HG02970 (cell line): ENCODE measurements around the gene ZBTB3.
"Not testable (repeated sequence)": the region's sequence is repeated elsewhere in the genome, so short reads cannot be mapped to it uniquely, and the experiment has no call there.

Experiments
- ATAC-seq: cut with Tn5 transposase; IDR thresholded peaks from one replicate; pipeline ENCODE4 v1.9.1; 2021; ENCODE audit warnings: mild to moderate bottlenecking, moderate library complexity, moderate number of reproducible peaks; ENCODE audit not compliant: unreplicated experiment, low FRiP score

ZBTB3 gene

DNA sequence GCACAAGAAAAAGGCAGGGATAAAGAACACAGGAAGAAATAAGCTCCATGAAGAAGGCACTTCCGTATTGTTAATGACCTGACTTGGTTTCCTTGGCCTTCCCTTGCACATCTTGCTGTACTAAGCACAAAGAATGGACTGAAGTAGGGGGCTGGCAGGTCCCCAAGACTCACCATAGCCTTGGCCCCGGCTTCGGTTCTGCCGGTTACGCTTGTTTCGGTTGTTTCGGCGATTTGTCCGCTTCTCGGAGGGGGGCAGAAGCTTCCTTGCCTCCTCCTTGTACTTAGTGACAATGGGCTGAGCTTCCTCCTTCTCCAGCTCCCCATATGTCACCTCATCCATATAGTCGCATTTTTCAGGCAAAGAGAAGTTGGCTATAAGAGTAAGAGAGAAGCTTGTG, 37.1 kb downstream of the ZBTB3 start:
- ATAC-seq, result no peak

DNA sequence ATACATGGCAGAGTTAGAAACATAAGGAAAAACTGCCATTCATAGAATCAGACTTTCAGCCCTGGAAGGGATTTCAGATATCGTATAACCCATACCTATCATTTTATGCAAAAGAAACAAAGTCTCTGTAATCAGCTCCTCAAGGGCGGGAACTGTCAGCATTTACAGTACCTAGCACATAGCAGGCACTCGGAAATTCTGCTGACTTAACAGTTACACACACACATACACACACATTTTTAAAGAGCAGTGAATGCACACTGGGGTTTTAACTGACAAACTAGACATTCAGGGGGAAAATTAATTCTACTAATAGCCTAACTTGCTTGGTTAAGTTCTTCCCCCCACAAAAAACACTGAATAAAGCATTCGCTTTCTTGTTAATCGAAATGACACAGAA, 37.8 kb downstream of the ZBTB3 start:
- ATAC-seq, result no peak

DNA sequence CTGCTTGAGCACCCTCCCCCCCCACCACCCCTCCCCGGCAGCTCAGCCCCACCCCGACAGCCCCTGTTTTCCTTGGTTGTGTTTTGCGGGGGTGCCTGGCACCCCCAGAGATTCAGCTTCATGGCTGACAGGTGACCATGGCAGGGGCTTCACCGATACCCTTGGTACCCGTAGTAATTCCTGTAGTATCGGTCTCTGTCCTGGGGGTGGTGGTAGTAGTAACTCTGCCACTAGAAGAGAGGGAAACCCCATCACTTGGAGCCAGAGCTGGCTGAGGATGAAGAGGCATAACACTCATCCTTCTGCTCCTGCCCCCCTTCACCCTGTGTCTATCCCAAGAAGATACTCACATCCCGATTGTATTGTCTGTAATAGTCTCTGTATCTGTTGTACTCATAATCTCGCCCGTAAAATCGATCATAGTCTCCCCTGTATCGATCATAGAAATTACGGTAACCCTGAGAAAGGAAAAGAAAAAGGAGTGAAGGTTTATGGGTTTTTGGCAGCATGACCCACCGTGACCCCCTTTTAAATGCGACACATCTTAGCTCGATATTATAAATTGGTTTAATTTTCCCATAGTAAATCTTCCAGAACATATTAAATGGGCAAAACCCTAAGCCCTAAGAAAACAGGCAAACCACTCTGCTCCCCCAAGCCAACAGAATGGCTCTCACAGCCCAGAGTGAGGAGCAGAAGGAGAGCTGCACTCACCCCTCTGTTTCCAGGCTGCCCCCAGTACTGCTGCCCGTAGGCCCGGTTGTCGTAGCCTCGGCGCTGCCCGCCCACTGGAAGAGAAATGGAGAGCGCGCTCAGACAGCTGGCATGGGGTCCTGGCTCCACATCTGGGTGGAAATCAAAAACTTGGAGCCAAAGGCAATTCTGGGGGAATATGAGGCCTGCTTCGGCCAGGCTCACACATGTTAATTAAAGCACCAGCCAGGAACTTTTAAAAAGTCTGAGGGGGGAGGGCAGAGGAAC, 38.5 kb downstream of the ZBTB3 start:
- ATAC-seq, result no peak

DNA sequence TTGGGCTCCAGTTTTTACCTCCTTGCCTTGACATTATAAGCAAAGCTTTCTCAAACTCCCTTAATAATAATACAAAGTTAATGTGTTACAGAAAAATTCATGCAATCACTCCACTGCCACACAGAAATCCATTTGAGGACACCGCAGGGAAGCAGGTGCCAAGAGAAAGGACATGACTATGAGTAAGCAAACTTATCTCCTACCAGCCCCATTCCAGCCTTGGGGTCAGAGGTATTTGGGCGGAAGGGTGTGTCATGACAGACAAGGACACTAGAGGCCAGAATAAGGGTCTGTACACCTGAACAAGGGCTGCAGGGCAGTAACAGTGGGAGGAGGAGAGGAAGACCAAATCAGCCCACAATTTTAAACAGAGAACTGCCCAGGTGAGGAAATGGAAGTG, 40.6 kb downstream of the ZBTB3 start:
- ATAC-seq, result no peak

DNA sequence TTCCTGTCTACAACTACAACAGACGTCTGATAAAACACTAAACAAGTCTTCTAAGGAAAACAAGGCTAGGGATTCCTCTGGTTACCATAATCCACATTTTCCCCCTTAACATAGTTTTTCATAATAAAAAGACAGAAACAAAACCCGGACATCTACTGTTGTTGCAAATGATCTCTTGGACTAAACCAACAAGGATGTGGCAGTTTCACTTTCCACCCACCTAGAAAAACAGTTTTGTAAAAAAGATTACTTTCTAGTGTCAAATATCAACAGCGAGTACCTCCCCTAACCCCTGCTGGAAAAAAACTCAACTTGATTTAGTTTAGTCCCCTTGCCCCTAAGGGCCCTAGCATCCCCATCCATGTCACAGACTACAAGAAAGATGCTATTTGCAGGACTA, 41.1 kb downstream of the ZBTB3 start:
- no peak for ATAC-seq

DNA sequence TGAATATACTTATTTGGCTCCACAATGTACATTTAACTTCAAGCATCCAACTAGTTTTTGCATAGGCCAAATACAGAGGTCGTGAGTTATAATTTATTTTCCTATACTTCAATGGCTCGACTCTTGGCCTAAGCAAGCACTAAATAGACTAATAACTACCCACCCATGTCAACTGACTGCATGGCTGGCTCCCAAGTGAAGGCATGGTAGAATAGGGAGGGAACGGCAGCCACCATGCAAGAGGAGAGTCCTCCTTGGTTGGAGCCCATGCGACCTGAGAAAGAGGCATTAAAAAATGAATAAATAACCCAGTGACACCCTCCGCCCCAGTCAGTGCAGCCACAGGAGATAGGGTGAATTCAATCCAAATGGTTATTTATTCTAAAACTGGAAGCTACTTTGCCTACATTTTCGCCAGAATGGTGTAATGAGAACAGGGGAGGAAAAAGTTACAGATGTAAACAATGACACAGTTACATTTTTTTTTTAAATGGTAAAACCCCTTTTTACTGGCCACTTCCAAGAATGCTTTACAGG, 41.6 kb downstream of the ZBTB3 start:
- no peak for ATAC-seq

DNA sequence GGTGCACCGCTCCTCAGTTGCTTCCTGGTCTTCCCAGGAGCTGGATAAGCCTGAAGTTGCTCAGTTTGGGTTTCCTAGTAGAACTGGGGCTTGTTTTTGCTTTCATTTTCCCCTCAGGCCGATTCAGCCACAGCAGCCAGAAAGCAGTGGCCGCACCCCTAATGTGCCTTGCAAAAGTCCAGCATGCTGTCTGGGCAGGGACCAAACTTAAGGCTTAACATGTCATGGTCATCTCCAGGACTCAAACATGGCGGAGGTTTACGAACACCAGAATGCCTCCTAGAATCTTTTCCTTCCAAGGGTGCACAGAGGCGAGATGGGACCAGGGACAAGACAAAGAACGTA, 44.0 kb downstream of the ZBTB3 start:
- ATAC-seq, result no peak

DNA sequence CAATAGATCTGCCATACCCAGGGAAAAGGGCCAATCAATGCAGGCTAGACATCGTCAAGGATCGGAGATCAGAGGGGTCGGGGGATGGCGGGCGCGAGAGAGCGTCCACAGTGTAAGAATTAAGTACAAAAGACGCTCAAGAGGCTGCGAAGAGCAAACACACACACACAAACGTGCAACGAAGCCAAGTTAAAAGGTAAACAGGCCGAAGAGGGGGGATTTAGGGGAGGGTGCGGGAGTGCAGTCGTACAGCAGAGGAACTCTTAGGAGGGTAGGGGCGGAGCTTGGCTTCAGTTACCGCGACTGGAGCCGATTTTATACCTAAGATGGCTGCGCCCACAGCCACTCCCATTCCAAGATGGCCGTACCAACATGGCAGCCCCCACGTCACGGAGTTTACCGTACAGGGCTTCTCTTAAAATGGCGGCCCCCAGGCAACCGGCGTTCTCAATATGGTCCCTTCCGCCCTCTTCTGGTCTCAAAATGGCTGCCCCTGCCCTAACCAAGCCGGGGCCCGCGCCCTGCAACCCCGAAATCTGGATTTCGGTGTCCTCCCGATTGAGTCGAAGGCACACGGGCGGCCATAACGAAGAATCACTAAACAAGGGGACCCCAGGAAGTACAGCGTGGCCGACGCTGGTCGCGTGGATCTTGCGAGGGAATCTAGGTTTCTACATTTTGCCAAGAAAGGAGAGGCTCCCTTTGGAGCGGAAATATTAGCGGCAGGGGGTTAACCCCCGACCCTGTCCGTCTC, 44.5 kb downstream of the ZBTB3 start:
- peak; percentile 74 for ATAC-seq

DNA sequence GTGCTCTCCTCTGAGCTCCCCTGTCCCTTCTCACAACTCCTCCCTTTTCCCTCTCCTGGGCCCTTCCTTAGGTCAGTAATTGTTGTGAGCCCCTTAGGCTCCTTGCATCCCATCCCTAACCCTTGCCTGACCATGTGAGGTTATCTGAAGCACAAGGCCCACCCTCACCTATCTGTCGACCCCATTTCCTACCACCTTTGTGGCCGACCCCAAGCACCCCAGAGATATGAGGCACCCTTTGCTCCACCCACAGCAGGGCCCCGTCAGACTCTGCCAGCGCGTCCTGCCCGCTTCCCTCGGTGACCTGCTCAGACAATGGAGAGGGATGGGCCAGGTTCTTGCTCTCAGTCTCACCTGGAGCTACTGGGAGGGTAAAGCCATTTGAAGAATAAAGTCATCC, 45.2 kb downstream of the ZBTB3 start:
- ATAC-seq, result no peak

DNA sequence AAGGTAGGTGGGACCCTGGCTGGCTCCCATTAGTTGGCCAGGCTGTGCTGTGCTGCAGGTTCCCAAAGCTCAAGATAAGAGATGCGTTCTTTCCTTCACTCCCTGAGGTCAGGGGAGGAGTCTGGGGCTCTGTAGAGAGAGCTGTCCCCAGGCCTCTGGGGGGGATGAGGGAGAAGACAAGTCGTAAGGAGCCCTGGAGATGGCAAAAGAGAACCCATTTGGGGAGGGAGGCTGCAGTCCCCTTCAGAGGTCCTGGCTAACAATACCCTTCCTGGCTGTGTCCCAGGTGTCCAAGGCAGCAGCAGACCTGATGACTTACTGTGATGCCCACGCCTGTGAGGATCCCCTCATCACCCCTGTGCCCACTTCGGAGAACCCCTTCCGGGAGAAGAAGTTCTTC, 45.6 kb downstream of the ZBTB3 start:
- no peak for ATAC-seq

DNA sequence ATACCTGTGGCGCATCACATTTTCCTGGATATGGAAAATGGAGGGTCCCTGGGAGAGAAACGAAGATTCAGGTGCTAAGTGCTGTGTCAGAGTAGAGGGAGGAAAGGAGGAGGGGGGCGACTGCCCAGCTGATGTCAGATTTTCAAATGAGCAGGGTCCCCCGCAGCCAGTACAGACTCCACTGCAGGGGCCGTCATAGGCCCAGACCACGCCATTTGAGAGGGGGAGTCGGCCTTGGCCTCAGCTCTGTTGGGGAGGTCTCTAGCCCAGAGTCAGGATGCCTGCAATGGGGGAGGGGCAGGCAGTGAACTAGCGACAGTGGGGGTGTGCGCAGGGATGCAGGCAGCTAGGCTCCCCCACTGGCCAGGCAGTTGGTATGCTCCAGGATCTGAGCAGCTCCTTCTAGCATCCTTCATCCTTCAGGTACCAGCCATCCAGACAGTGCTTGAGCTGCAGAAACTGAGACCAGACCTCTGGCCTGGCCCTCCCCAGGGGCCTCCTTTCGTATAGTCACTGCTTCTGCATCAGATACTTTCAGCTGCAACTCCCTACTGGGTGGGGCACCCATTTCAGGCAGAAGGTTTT, 46.6 kb downstream of the ZBTB3 start, which contains the start of the genes BSCL2 and GNG3:
BSCL2 (minus strand) TSS at position 148 of the 585 bp plus-strand sequence. CDS start 229 bp downstream, outside the sequence.
GNG3 (plus strand) TSS at position 400 of the 585 bp plus-strand sequence. CDS start 620 bp downstream, outside the sequence.
- no peak for ATAC-seq

DNA sequence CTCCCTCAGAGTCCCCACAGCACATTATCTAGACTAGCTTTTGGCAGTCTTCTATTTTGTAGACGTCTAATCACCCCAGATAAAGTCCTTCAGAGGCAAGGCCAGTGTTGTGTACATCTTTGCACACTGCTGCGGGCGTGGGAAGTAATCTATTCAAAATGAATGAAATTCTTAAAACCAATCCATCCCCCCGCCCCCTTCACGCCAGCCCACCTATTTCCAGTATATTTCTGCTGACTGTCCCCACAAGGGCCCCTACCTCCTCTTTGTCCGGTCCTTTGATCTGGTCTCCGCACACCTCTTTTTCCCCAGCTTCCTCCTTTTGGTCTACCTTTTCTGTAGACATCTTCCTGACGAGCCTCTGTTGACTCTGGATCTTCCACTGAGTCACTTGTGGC, 47.1 kb downstream of the ZBTB3 start:
- ATAC-seq, result no peak

DNA sequence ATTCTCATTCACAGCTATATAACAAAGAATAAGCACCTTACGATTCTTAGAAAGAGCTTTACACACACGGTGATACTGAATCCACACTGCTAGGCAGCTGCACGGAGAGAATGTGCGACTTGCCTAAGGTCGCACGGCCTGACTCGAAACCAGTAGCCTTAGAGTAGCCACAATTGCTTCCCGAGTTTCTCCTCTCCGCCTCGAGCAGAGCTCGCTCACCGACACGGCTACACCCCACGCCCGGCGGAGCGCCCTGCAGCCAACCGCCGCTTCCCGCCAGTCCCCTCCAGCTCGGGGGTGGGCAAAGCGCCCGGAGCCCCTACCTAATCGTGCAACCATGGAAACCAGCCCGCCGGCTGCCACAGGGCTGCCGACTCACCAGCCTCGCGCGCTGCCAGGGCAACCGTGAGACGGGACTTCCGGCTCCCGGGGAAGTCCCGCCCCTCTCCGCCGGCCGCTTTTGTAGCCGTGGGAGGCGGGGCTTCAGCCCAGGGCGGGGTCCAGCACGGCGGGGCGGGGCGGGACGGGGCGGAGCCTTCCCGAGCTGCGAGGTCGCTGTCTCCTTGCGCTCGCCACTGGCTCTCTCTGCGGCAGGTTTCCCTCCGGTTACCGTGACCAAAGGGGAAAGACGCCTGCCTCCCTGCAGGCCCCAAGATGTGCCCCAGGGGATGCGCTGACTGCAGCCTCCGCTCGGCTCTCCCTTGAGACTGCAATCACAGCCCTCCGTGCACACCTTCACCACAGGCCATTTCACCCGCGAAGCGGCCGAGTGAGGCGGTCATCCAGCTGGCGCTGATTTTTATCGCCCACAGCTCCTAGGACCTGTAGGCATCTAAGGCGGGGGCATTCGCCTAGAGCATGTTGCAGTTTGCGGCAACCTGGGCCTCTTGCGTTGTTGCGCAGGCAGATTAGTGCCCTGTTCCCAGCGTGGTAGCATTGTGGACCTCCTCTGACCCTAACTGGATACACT, 47.8 kb downstream of the ZBTB3 start:
- peak; percentile 59 for ATAC-seq

DNA sequence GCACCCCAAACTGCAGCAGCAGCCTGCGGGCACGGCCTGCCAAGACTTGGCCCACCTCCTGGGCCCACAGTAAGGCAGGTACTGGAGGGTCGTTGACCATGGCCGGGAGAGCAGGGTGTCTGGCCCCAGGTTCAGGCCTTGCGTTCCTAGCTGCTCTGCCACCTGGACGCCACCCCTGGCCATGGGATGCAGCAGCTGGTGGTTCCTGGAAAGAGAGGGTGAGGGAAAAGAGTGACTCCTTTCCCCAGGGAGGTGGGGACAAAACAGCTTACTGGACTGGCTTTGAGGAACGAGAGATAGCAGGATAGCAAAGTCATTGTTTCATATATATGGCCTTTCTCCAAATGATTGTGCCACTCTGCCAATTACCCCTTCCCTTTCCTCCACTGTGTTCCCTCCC, 48.5 kb downstream of the ZBTB3 start:
- no peak for ATAC-seq

DNA sequence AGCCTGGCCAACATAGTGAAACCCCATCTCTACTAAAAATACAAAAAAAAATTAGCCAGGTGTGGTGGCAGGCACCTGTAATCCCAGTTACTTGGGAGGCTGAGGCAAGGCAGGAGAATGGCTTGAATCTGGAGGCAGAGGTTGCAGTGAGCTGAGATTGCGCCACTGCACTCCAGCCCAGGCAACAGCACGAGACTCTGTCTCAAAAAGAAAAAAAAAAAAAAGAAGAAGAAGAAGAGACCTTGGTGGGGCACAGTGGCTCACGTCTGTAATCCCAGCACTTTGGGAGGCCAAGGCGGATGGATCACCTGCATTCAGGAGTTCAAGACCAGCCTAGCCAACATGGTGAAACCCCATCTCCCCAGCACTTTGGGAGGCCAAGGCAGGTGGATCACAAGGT, 50.0 kb downstream of the ZBTB3 start:
- not testable (repeated sequence) for ATAC-seq

DNA sequence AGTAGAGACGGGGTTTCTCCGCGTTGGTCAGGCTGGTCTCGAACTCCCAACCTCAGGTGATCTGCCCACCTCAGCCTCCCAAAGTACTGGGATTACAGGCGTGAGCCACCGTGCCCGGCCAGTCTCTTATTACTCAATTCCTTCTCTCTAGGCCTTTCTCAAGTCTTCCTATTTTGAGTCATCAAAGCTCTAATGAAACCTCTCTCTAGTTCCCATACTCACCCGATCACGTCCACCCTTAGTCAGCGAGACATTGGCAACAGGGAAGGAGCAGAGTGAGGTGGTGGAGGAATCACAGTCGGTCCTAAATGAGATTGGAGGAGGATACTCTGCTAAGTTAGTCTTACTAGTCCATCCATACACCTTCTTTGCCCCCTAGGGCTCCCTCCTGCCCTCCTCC, 51.7 kb downstream of the ZBTB3 start:
- no peak for ATAC-seq
